Thymus (tissue), 11 donors: ENCODE measurements around the gene GAS2L2. TPM values are rescaled to one million over a fixed set of nuclear protein-coding genes. Genes with fewer than 3 reads are reported as not detected.

Experiments used
- DNase-seq, 9 donors: peaks; one replicate each; pipeline ENCODE4 v3.0.0-alpha.2; 2013; ENCODE audit warnings: low spot score in 9 of 9, low read depth in 6 of 9, missing footprints in 1 of 9
- H3K27ac ChIP-seq, 2 donors: one replicate each; pipeline ENCODE4 v1.5.1; 2013; ENCODE audit warnings: control low read depth in 1 of 2, low read depth in 1 of 2, low read length in 1 of 2, mild to moderate bottlenecking in 1 of 2, moderate library complexity in 1 of 2
- H3K27me3 ChIP-seq, 2 donors: one replicate each; pipeline ENCODE4 v1.5.1; 2013; ENCODE audit warnings: low read length in 1 of 2; ENCODE audit not compliant: control insufficient read depth in 2 of 2, insufficient read depth in 1 of 2
- H3K36me3 ChIP-seq, 2 donors: one replicate each; pipeline ENCODE4 v1.5.1; 2013; ENCODE audit warnings: low read length in 1 of 2, mild to moderate bottlenecking in 1 of 2, moderate library complexity in 1 of 2; ENCODE audit not compliant: control insufficient read depth in 2 of 2, insufficient read depth in 2 of 2
- H3K4me1 ChIP-seq, 2 donors: one replicate each; pipeline ENCODE4 v1.5.1; 2013; ENCODE audit warnings: low read length in 2 of 2; ENCODE audit not compliant: control insufficient read depth in 2 of 2, insufficient read depth in 2 of 2
- H3K4me3 ChIP-seq, 2 donors: one replicate each; pipeline ENCODE4 v1.5.1; 2013; ENCODE audit warnings: low read length in 2 of 2, control low read depth in 1 of 2, mild to moderate bottlenecking in 1 of 2
- H3K9me3 ChIP-seq, 2 donors: one replicate each; pipeline ENCODE4 v1.5.1; 2013; ENCODE audit warnings: low read length in 1 of 2, mild to moderate bottlenecking in 1 of 2; ENCODE audit not compliant: control insufficient read depth in 2 of 2, insufficient read depth in 1 of 2
- WGBS: extraction: QIAGEN DNeasy Blood & Tissue Kit; methylation state at CpG from one replicate; pipeline ENCODE4 v1.1.7; 2013; 5-methylcytosine and 5-hydroxymethylcytosine counted together
- polyA plus RNA-seq: library from polyadenylated mRNA; stranded (reverse); fragments of 200-250 nt; gene quantifications from one replicate; pipeline ENCODE4 v1.2.3, GENCODE V29; 2013
- total RNA-seq: library from RNA; stranded (reverse); fragments of 120-200 nt; gene quantifications from one replicate; pipeline ENCODE4 v1.2.4, GENCODE V29; 2013
- donor health status: healthy.

GAS2L2 gene
- total and polyA plus RNA-seq, 2 donors = 0.21 TPM; not detected in 1

DNA sequence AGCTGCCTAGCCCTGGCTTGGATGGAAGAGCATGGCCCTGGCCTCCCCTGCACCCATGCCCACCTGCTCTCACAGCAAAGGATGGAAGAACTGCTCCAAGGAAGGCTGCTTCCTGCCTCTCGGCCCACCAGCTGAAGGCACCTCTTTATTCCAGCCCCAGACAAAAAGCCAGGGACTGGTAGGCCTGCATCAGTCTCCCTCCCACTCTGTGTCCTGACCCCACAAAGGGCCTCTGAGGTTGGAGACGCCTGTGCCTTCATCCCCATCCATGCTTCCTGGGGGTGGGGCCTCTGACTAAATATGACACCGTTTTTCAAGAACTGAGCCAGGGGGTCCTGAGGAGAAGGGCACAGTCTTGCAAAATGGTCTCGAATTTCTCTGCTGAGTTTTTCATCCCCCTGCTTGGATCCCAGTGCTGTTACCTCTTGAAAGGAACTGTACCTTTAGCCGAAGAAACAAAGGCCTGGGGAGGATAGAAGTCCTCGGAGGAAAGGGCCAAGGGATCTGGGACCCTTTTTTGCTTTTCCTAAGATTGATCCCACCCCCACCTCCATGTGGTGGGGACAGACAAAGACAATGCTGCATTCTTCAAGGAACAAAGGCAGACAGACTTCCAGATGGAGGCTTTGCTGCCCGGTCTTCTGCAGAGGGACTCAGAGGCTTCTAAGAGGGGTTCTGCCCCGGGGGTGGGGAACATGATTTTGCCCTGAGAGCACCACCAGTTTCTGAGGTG is 12.9 kb upstream of the GAS2L2 start:
- Histone ChIP-seq H3K9me3 (peaks cover 0 to 1% of the 10 kb centered on the region in 2 donors), H3K4me3 (no peak overlapping the region), H3K36me3 (no peaks in the 10 kb centered on the region), H3K27me3 (peaks cover 0 to 2% of the 10 kb centered on the region in 2 donors), H3K27ac (no peak overlapping the region), H3K4me1 (peaks cover 8 to 13% of the 10 kb centered on the region in 2 donors)
- 89% methylated on average over 8 of the region's 8 CpGs for WGBS
- DNase-seq = no peak

DNA sequence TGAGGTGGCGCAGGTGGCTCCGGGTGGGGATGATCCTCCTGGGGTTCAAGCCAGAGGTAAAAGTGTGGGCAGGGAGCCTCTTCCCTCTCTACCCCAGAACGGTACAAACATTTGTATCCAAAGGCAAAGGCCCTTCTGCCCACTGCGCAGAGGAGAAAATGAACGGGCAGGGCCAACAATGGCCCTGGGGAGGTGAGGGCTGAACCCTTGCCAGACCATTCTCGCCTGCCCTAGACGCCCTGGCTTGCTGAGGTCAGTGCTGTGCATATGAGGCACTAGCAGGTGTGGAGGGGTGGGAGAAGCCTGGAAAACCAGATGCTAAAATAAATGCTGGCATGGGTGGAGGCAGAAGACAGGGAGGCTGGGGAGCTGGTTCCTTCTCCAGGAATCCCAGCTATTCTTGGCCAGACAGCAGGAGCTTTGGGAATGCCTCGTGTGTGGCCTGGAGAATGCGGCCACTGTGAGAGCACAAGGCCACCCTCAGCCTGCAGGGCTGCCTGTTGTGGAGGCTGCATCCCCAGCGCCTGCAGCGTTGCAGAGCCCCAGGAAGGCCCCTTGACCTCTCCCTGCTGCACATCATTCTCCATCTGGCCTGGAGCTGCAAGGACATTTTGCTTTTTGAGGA is 12.2 kb upstream of the GAS2L2 start:
- Histone ChIP-seq H3K4me3 (peak overlapping the region; percentile 59 to 71), H3K27me3 (peaks cover 0 to 2% of the 10 kb centered on the region in 2 donors), H3K4me1 (peaks cover 8 to 13% of the 10 kb centered on the region in 2 donors), H3K36me3 (no peaks in the 10 kb centered on the region), H3K27ac (peak overlapping the region in 1 of 2 donors; percentile 91), H3K9me3 (peaks cover 0 to 1% of the 10 kb centered on the region in 2 donors)
- DNase-seq = no peak
- WGBS = 83% methylated on average over 11 of the region's 11 CpGs

DNA sequence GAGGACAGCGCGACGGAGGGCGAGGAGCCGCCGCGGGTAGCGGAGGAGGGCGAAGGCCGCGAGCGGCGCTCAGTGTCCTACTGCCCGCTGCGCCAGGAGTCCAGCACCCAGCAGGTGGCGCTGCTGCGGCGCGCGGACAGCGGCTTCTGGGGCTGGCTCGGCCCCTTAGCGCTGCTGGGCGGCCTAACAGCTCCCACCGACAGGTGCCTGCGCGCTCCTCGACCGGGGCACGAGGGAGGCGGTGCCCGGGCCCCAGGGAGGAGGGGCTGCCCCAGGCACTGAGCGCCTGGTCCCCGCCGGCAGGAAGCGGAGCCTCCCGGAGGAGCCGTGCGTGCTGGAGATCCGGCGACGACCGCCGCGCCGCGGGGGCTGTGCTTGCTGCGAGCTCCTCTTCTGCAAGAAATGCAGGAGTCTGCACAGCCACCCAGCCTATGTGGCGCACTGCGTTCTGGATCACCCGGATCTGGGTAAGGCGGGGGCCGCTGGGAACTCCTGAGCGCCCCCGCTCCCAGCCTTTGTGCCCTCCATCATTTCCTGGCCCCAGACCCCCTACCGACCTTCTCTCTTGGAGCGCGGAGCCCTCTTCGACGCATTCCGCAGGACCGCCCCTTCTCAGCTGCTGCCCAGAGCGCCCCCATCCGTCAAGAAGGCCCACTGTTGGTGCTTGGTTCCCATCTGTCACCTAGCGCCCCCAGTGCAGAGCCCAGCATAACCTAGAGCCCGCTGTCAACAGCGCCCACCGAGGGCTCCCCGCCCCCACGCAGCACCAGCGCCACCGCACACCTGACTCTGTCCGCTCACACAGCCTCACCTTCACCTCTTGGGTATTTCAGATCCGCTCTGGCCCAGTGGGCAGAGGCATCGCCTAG is 11.3 kb upstream of the GAS2L2 start:
- Histone ChIP-seq H3K36me3 (no peaks in the 10 kb centered on the region), H3K4me3 (peak overlapping the region; percentile 59 to 71), H3K27me3 (peaks cover 0 to 2% of the 10 kb centered on the region in 2 donors), H3K9me3 (no peaks in the 10 kb centered on the region), H3K4me1 (peaks cover 8 to 13% of the 10 kb centered on the region in 2 donors), H3K27ac (peak overlapping the region; percentile 84 to 91)
- 2% methylated on average over 75 of the region's 75 CpGs for WGBS
- peak; percentile 62 to 93 (median 84) for DNase-seq

DNA sequence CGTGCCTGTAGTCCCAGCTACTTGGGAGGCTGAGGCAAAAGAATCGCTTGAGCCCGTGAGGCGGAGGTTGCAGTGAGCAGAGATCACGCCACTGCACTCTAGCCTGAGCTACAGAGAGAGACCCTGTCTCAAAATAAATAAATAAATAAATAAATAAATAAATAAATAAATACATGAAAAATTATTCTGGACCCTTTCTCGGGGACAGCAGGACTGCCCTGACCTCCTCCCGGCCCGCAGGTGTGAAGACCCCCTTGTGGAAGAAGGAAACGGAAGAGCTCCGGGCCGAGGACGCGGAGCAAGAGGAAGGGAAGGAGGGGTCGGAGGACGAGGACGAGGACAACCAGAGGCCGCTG is 10.7 kb upstream of the GAS2L2 start:
- peak overlapping the region in 1 of 2 donors; percentile 37 for H3K27ac ChIP-seq
- no peak for DNase-seq

DNA sequence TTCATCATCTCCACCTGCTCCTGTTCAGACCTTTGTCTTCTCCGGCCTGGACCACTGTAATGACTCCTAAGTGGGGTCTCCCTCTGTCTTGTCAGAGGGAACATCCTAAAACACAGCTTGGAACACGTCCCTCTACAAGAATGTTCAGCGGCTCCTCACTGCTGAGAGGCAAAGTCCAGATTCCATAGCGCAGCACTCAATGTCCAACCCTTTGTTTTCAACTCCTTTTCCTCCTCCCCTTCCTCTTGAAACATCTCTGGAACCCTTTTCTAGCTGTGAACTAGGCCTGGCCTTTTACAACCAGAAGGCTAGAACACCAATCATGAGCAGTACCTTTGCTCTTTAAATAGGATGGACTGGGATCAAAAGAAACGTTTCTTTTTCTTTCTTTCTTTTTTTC is 8.6 kb upstream of the GAS2L2 start:
- no peak overlapping the region for H3K4me3 ChIP-seq
- no peak for DNase-seq
- no peaks in the 10 kb centered on the region for H3K36me3 ChIP-seq
- peaks cover 0 to 2% of the 10 kb centered on the region in 2 donors for H3K27me3 ChIP-seq
- H3K9me3 ChIP-seq = no peaks in the 10 kb centered on the region
- H3K27ac ChIP-seq = no peak overlapping the region
- WGBS = 96% methylated on average over 5 of the region's 5 CpGs
- H3K4me1 ChIP-seq = peaks cover 8 to 13% of the 10 kb centered on the region in 2 donors

More for the DNA sequence above, 10.7 kb upstream of the GAS2L2 start:
- Histone ChIP-seq H3K4me1 (peaks cover 8 to 13% of the 10 kb centered on the region in 2 donors), H3K9me3 (no peaks in the 10 kb centered on the region), H3K27me3 (peaks cover 0 to 2% of the 10 kb centered on the region in 2 donors), H3K4me3 (peak overlapping the region; percentile 59 to 71), H3K36me3 (no peaks in the 10 kb centered on the region)
- 33% methylated on average over 17 of the region's 17 CpGs for WGBS

DNA sequence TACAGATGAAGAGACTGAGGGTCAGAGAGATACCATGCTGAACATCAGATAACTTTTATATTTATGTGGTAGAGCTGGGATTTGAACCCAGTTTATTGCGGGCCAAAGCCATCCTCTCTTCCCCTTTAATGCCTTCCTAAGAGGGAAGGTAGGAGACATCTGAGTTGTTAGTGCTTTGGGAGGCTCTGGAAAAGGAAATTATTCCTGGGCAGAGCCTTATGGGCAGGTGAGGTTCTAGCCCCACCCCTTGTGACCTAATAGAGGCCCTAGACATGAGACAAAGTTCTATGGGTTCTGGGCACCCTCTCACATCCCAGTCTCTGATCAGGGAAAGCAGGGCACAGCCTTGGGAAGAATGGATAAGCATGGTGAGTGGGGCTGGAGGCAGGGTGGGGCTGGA is 7.5 kb upstream of the GAS2L2 start, which contains the start of gene C17orf50:
C17orf50 (plus strand) TSS at position 301 of the 400 bp plus-strand sequence; CDS start at position 356, 55 bp downstream.
- Histone ChIP-seq H3K27me3 (peaks cover 0 to 2% of the 10 kb centered on the region in 2 donors), H3K4me3 (no peak within 1 kb of the TSS), H3K9me3 (no peaks in the 10 kb centered on the region), H3K36me3 (no peaks in the 10 kb centered on the region), H3K27ac (no peak within 1 kb of the TSS), H3K4me1 (peaks cover 8 to 13% of the 10 kb centered on the region in 2 donors)
- no peak for DNase-seq
- WGBS = 98% methylated on average over 1 of the region's 1 CpG

DNA sequence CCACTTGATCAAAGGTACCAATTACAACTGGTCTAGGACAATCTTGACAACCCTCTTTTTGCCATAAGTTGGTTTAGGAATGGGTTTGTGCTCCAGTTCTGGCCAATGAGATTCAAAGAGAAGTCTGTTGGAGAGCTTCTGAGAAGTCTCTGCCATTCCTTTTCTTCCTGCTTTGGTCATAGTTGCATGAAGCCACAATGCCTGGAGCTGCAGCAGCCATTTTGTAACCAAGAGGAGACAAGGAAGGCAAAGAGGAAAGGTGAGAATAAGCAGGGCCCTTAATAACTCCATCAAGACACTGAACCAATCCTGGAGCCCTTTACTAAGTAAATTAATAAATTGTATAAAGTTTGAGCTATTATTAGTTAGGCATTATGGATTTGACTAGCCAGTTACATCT is 4.2 kb upstream of the GAS2L2 start:
- Histone ChIP-seq H3K4me1 (no peaks in the 10 kb centered on the region), H3K9me3 (no peaks in the 10 kb centered on the region), H3K4me3 (no peak overlapping the region), H3K27me3 (peaks cover 0 to 9% of the 10 kb centered on the region in 2 donors), H3K36me3 (no peaks in the 10 kb centered on the region), H3K27ac (no peak overlapping the region)
- no peak for DNase-seq

DNA sequence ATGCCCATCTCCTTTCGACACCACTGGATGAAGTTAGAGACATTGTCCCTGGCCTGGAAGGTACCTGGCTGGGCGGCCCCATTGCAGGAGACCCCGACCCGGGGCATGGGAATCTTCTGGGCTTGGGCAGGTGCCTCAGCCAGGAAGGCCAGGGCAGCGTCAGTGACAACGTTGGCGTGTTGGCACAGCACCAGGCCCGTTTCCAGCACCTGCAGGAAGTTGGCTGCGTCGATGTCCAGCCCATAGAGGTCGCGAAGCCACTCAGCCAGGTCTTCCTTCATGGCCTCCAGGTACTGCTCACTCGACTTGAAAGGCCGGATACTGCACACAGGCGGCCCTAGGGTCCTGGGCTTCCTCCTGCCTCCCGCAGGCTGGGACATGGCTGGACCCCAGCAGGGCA is 568 bp downstream of the GAS2L2 start:
- DNase-seq = no peak
- H3K36me3 ChIP-seq = no peaks in the 10 kb centered on the region
- H3K9me3 ChIP-seq = no peaks in the 10 kb centered on the region
- WGBS = 54% methylated on average over 16 of the region's 16 CpGs
- H3K4me3 ChIP-seq = no peak overlapping the region
- H3K4me1 ChIP-seq = peaks cover 4 to 8% of the 10 kb centered on the region in 2 donors
- H3K27ac ChIP-seq = no peak overlapping the region
- peaks cover 9 to 42% of the 10 kb centered on the region in 2 donors for H3K27me3 ChIP-seq
